Stimulated activated CD4-positive, alpha-beta T cell treated with anti-CD3 and anti-CD28 coated beads, Interleukin-4, amount 100 ng/mL, for 1 hour (primary cell): ENCODE data around the gene IKZF1.
"Not testable (repeated sequence)": the region's sequence is repeated elsewhere in the genome, so short reads cannot be mapped to it uniquely, and the experiment has no call there.

ENCODE experiments used
- DNase-seq: peaks from one replicate; pipeline ENCODE4 v3.0.0-alpha.2; 2020

The IKZF1 gene

DNA sequence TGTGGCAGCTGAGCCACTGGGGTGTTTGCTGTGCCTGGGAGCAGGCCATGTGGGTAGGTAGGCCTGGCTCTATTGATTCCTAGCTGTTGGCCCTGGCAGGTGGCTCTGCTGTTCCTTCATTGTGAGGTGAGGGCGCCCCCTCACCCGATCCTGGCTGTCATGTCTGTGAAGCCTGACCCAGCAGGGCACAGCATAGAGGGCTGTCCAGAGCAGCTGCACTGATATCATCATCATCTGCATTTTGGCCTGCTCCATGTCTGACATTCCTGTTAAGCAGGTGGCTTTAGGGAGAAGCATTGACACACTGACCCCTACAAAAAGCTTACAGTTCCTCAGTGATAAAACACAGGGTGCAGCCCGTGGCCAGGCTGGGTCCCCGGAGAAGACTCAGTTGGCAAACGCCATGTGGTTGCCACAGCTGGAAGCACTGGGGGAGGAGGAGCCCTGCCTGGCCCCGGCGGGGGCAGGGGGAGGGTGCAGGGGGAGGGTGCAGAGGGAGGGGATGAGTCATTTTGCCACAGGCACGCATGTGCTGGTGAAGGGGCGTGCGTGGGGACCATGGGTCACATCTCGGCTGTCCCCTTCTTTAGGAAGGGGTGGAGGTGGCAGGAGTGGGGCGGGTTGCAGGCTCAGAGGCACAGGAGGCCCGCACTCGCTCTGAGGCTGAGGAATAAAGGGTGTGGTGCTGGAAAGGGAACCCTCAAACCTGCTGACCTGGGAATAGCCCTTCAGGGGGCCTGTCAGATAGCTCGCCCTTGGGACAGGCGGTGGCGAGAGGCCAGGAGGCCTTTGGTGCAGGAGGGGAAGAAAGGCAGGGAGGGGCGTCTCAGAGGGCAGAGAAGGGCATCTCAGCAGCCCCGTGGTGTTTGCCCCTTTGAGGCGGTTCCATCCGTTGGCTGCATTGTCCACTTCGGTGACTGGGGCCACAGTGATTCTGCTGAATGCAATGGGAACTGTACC, 31.6 kb downstream of the IKZF1 start:
- peak; percentile 86 for DNase-seq

- DNase-seq, result no peak
These were observed 32.6 kb downstream of the IKZF1 start for GRCh38 chr7:50336894-50337703.

- DNase-seq, result not testable (repeated sequence)
These were observed 35.0 kb downstream of the IKZF1 start for GRCh38 chr7:50339472-50339871.

DNA sequence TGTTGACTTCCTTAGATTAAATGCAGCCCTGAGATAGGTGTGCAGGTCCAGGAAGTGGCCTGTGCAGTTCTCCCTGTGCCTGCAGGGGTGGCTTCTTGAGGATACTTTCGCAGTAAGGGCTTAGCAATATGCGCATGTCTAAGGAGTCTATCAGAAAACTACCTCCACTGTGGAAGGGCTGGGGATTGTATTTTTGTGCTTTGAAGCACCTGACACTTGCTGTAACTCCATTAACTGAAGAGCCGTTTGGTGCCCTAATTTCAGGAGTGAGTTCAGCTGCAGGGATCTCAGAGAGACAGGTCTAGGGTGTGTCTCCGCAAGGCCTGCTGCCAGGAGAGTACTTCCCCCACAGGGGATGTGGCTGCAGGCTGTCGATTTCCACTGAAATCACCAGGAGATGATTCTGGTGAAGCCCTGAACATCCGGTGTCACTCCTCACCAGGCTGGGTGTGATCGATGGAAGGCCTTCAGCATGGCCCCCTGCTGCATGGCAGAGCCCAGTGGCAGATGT, 35.5 kb downstream of the IKZF1 start:
- no peak for DNase-seq

GRCh38 chr7:50341724-50342123, 37.2 kb downstream of the IKZF1 start:
- no peak for DNase-seq

- DNase-seq, result no peak
These were observed 38.1 kb downstream of the IKZF1 start for GRCh38 chr7:50342616-50343114.

GRCh38 chr7:50346545-50347497, 42.3 kb downstream of the IKZF1 start:
- DNase-seq, result no peak

DNA sequence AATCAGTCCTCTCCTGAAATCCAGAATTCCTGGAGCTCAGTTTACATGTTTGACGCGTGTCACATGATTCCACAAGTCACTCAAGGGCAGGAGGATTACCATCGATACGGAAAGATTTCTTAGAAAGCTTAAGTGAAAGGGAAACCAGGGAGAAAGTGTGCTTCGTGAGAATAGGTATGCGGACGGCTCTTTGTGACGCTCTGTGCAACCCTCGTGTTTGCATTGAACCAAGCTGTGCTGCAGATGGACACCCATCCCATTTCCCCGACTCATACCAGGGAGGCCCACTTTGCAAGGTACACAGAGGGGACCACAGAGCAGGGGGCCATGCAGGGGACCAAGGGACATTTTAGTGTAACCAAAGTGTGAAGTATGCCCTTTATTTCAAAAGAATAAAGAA, 43.2 kb downstream of the IKZF1 start:
- DNase-seq, result no peak

- DNase-seq, result no peak
These were observed 44.1 kb downstream of the IKZF1 start for GRCh38 chr7:50348469-50349162.

GRCh38 chr7:50349399-50349798, 44.9 kb downstream of the IKZF1 start:
- no peak for DNase-seq

GRCh38 chr7:50349963-50350944, 45.7 kb downstream of the IKZF1 start:
- peak; percentile 79 for DNase-seq

DNA sequence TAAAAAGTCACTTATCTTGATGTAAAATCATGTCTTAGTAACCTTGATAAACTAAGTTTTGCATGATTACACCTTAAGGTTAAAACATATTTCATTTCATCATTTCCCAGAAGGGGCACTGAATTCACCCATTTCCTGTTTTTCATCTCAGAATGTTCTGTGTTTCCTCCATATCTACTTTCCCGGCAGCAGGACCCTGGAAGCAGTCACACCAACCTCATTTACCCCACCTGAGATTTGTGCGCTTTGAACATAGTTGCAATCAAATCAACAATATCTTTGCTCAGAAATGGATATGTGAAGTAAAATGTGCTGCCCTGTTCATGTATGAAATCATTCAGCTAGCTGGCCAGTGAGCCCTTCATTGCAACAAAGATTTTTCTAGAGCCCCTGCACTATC, 46.8 kb downstream of the IKZF1 start:
- DNase-seq, result no peak

DNA sequence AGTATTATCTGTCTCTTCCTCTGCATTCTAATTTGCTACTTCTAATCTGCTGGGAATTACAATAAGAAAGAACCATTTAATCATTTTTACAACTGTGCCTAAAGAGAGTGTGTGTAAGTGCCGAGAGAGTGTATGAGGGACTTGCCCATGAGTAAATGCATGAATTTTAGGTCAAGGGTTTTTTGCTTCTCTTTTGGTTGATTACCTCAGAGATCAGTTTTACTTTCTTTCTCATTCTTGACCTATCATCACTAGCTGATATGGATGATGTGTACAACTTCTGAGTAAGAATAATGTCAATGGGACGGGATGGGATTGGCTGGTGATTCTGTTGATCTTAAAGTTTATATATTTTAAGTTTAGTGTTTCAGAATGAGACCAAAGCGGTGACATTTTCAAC, 47.8 kb downstream of the IKZF1 start:
- no peak for DNase-seq

GRCh38 chr7:50352751-50353150, 48.2 kb downstream of the IKZF1 start:
- DNase-seq, result no peak

- no peak for DNase-seq
These were observed 48.7 kb downstream of the IKZF1 start for GRCh38 chr7:50353201-50353600.

GRCh38 chr7:50353894-50354595, 49.5 kb downstream of the IKZF1 start:
- DNase-seq, result no peak

DNA sequence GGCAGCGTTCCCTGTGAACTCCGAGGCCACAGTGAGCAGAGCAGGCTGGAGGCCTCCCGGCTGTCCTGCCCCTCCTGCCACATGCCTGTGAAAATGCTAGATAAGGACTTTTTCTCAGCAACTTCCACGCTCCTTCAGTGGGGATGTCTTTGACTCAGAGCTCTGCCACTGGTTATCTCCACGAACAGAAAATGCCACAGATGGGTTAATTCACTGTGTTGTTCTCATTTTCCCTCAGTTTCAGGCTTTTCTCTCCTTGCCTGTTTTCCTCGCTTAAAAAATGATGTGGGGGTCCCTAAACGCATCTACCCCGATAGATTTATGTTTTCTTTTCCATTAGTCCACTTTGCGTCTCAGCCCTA, 51.3 kb downstream of the IKZF1 start:
- no peak for DNase-seq

GRCh38 chr7:50356212-50356944, 51.9 kb downstream of the IKZF1 start:
- DNase-seq, result no peak

DNA sequence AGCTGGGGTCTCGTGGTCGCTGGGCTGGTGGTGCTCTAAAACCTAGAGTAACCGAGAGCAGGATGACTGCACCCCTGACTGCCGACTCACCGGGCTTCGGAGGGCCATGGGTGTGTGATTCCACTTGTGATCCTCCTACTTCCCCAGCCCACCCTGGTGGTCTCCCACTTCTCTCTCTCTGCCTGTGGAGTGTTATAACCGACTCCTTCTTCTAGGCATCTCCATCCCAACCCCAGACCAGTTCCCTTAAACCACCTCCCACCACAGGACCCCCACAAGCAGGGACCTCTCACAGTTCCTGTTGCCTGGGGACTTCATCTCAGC, 52.4 kb downstream of the IKZF1 start:
- DNase-seq, result no peak
